Amniotic epithelial cell (primary cell): ENCODE measurements around the gene ATXN1L.
"Not testable (repeated sequence)": the region's sequence is repeated elsewhere in the genome, so short reads cannot be mapped to it uniquely, and the experiment has no call there.

Experiments used
- DNase-seq: peaks from one replicate; pipeline ENCODE4 v3.0.0-alpha.2; 2010; ENCODE audit warnings: low read depth

Gene ATXN1L, protein sequence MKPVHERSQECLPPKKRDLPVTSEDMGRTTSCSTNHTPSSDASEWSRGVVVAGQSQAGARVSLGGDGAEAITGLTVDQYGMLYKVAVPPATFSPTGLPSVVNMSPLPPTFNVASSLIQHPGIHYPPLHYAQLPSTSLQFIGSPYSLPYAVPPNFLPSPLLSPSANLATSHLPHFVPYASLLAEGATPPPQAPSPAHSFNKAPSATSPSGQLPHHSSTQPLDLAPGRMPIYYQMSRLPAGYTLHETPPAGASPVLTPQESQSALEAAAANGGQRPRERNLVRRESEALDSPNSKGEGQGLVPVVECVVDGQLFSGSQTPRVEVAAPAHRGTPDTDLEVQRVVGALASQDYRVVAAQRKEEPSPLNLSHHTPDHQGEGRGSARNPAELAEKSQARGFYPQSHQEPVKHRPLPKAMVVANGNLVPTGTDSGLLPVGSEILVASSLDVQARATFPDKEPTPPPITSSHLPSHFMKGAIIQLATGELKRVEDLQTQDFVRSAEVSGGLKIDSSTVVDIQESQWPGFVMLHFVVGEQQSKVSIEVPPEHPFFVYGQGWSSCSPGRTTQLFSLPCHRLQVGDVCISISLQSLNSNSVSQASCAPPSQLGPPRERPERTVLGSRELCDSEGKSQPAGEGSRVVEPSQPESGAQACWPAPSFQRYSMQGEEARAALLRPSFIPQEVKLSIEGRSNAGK

GRCh38 chr16:71845639-71846430 lies at the start of gene ATXN1L:
Gene ATXN1L, plus strand, starts transcription at chr16:71845976. Its CDS starts 3,765 bp downstream, at chr16:71849741.
- DNase-seq, result peak; percentile 85

GRCh38 chr16:71796501-71797097 lies 49.2 kb upstream of the ATXN1L start:
- no peak for DNase-seq

DNA sequence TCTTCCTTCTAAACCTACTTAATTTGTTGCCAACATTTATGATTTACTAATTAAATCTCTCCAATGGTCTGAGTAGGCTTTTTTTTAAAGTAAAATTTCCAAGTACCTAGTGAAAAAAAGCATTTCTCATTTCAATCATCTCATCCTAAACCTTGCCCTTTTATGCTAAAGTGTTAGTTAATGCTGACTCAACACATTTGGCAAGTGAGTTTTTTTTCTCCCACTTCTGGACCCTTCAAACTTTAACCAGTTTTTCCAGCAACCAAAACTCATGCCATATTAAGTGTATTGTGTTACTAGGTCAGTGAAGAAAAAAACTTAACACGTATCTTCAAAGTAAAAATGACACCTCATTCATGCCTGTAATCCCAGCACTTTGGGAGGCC lies 42.5 kb upstream of the ATXN1L start:
- DNase-seq, result no peak

DNA sequence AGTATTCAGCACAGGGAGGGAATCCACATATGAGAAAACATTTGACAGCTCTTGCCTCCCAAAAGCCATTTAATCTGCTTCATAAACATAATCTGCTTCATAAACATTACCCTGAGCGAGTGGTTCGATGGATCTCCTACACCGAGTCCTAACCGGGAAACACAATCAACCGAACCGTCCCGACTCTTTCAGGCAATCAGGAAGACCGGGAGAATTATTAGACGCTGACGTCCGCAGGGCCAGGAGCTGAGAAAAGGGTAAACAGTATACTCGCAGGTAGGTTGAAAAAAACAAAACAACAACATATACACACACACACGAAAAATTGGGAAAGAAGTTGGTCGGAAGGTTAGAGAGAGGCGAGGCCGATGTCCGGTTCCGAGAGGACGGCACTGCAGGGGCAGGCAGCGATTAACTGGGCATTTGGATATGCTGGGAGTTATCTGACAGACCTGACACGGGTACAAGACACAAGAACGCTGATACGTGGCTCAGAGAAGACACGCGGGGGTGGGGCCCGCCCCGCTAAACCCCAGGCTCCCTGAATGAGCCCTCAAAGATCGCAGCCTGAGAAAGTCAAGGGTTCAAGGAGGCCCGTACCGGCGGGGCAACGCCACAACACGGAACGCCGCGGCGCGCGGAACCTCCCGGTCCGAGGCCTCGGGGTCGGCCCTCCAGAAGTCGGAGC lies 37.7 kb upstream of the ATXN1L start:
- DNase-seq, result peak; percentile 36

GRCh38 chr16:71808593-71809459 lies 37.0 kb upstream of the ATXN1L start, which contains the start of gene AP1G1:
Gene AP1G1, minus strand, starts transcription at chr16:71808834. Its CDS starts 19,355 bp downstream, at chr16:71789479.
- DNase-seq, result peak; percentile 99

DNA sequence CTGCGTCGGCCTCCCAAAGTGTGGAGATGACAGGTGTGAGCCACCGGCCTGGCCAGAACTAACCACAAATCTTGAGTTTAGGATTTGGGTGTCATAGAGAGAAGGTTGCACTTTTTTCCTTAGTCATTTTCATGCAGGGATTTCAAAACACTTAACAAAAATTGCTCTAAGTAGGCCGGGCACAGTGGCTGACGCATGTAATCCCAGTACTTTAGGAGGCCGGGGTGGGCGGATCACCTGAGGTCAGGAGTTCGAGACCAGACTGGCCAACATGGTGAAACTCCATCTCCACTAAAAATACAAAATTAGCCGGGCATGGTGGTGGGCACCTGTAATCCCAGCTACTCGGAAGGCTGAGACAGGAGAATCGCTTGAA lies 35.6 kb upstream of the ATXN1L start:
- peak; percentile 13 for DNase-seq

DNA sequence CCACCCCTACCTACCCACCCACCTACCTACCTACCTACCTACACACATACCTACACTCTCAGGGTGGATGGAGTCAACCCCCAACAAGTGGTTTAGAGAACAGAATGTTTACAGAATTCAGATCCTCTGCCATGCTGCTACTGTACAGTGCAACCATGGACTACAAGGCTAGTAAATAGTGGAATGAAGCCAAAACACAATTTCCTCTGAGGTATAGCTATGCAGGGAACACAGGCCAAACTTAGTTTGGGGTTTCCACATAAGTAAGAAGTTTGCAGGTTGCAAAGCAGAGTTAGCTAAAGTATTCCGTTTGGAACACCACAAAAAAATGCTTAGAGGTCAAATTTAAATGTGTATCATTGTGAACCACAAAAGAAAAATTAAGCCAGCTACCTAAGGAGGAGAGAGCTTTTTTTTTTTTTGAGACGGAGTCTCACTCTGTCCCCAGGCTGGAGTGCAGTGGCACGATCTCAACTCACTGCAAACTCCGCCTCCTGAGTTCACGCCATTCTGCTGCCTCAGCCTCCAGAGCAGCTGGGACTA lies 34.4 kb upstream of the ATXN1L start:
- DNase-seq, result peak; percentile 3

- not testable (repeated sequence) for DNase-seq
These were observed 28.6 kb upstream of the ATXN1L start for GRCh38 chr16:71817155-71817500.

DNA sequence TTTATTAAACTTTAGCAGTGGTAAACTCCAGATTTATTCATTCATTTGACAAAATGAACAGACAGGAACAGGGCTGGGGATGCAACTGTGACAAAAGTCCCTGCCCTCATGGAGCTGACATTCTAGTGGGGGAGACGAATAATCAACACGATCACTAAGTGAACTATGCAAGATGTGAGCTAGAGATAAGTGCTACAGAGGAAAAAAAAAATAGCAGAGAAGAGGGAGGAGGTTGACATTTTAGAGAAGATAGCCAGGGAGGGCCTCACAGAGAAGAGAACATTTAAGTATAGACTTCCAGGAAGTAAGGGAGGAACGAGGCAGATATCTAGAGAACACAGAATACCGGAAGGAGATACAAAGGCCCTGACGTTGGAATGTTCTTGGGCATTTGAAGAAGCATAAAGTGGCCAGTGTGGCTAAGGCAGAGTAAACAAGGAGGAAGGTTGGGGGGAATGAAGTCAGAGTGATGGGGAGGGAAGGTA lies 19.2 kb upstream of the ATXN1L start:
- no peak for DNase-seq

GRCh38 chr16:71830359-71830758 lies 15.4 kb upstream of the ATXN1L start:
- DNase-seq, result no peak

DNA sequence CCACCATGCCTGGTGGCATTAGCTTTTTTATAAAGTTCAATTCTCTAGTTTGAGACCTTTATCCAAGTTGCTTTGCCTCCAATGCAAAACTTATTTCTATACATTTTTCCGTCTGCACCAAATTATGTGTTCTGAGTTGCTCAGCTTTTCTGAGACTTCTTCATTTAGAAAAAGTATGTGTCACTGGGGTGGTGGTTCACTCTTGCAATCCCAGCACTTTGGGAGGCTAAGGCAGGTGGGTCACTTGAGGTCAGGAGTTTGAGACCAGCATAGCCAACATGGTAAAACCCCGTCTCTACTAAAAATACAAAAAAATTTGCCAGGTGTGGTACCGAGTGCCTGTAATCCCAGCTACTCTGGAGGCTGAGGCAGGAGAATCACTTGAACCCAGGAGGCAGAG lies 14.1 kb upstream of the ATXN1L start:
- DNase-seq, result not testable (repeated sequence)

- not testable (repeated sequence) for DNase-seq
These were observed 13.7 kb upstream of the ATXN1L start for GRCh38 chr16:71832112-71832511.

GRCh38 chr16:71834291-71834690 lies 11.5 kb upstream of the ATXN1L start:
- DNase-seq, result no peak

DNA sequence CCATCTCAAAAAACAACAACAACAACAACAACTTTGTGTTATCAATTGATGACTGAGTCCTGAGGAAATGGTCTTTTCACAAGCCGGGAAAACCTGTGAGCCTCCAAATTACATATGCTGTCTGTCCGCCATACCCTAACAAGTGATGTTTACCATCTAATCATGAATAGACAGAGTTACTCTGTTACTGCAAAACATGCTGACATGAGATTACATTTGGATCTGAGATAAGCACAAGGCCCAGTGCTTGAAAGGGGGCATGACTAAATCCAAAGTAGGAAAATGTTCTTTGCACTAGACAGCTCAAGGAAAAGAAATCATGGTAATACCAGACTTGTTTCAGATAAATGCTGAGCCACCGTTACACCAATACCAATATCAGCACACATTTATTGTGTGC lies 8.6 kb upstream of the ATXN1L start:
- DNase-seq, result no peak

DNA sequence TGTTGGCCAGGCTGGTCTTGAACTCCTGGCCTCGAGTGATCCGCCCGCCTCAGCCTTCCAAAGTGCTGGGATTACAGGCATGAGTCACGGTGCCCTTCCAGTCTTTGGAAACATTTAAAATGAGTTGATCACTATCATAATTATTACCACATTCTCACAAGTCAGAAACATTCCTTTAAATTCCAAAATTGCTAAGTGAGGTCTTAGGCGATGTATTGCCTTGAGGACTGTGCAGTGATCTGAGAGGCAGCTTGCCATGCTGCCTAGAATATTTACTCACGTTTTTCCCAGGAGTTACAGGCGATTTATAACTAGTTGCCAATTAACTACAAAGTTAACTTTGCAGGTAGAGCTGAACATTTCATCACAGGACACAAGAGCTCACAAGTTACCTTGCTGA lies 5.7 kb upstream of the ATXN1L start:
- DNase-seq, result peak; percentile 42

DNA sequence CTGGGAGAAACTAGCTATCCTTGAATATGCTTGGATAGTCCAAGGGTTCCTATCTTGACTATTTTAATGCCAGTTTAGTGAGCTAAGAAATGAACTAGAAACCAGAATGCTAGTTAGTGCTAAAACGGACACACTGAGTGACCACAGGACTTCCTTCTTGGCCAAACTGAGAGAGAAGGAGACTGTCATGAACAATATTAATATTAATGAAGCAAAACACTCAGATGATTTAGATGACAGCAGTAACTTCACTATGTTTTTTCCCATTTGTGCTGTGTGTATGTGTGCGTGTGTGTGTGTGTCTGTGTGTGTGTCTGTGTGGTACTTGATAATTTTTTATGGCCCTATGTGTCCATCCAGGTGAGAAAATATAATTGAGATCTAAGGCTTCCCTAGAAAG lies 2.2 kb upstream of the ATXN1L start:
- no peak for DNase-seq

DNA sequence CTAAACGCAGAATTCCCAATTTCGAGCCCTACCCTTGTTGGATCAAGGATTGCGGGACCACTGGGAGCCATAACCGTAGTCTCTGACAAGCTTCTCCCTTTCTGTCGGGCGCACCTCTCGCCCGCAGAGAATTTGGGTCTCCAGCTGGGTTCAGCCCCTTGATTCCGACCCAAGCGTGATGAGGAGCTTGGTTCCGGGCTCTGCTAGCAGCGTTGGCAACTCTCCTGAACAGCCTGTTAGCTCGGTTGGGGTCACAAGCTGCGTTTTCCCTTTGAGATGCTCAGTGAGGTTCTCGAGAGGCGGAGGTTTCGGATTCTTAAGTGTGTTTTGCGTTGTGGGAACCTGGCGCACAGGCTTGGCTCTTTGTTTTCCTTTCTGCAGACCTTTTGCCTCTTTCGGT lies 655 bp downstream of the ATXN1L start:
- peak; percentile 8 for DNase-seq

DNA sequence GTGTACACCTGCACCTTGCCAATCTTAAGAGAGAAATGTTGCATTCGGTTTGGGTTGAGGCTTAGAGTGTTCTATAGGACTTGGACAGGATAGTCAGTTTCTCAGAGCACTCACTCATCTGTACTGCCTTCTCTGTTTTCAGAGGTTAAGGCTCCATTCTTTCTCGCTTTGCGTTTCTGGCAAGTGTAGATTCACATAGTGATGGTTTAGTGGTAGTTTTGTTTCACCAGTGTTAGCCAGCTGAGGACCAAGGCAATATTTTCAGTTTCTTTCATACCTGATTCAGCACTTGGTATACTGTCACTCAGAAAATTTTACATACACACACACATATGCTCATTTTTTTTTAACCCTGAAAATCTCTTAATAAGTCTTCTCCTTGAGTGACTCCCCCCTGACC lies 1.3 kb downstream of the ATXN1L start:
- no peak for DNase-seq

GRCh38 chr16:71848622-71849021 lies 2.8 kb downstream of the ATXN1L start:
- no peak for DNase-seq

GRCh38 chr16:71851746-71852145 lies 6.0 kb downstream of the ATXN1L start:
- DNase-seq, result no peak
